Stimulated activated CD8-positive, alpha-beta memory T cell treated with anti-CD3 and anti-CD28 coated beads, Interleukin-7, amount 100 ng/mL, for 48 hours (primary cell): ENCODE results near the gene PARP3.

ENCODE experiments used
- DNase-seq, 2 donors: peaks; one replicate each; pipeline ENCODE4 v3.0.0-alpha.2; 2020; ENCODE audit warnings: low read depth in 1 of 2; ENCODE audit errors: extremely low read depth in 1 of 2

Gene PARP3

GRCh38 chr3:51966016-51966415, 23.9 kb downstream of the PARP3 start:
- DNase-seq: no peak

- no peak for DNase-seq
Measured at GRCh38 chr3:51966486-51966885, 24.3 kb downstream of the PARP3 start.

- DNase-seq: no peak
Measured at GRCh38 chr3:51966922-51967383, 24.8 kb downstream of the PARP3 start.

- no peak for DNase-seq
Measured at GRCh38 chr3:51967384-51968169, 25.4 kb downstream of the PARP3 start, which contains the start of gene PCBP4. TSS of gene PCBP4 (minus strand) at chr3:51967454. CDS start at chr3:51961240, 6,214 bp downstream.

- no peak for DNase-seq
Measured at GRCh38 chr3:51968170-51968775, 26.1 kb downstream of the PARP3 start.

- DNase-seq: no peak
Measured at GRCh38 chr3:51968883-51969678, 26.9 kb downstream of the PARP3 start.

- DNase-seq: no peak
Measured at GRCh38 chr3:51969841-51970240, 27.7 kb downstream of the PARP3 start.

GRCh38 chr3:51970606-51971300, 28.6 kb downstream of the PARP3 start:
- no peak for DNase-seq

- DNase-seq: no peak
Measured at GRCh38 chr3:51971350-51971749, 29.2 kb downstream of the PARP3 start.

GRCh38 chr3:51974277-51974962, 32.3 kb downstream of the PARP3 start:
- DNase-seq: no peak

- peak in 1 of 2 donors; percentile 40 for DNase-seq
Measured at GRCh38 chr3:51974963-51975851, 33.0 kb downstream of the PARP3 start, which contains the start of gene ABHD14A. TSS of gene ABHD14A (plus strand) at chr3:51975064. CDS start at chr3:51975136, 72 bp downstream.

GRCh38 chr3:51975852-51976549, 33.8 kb downstream of the PARP3 start:
- DNase-seq: peak in 1 of 2 donors; percentile 24

- no peak for DNase-seq
Measured at GRCh38 chr3:51977446-51978142, 35.4 kb downstream of the PARP3 start.

GRCh38 chr3:51978143-51978502, 36.0 kb downstream of the PARP3 start:
- no peak for DNase-seq

- no peak for DNase-seq
Measured at GRCh38 chr3:51980253-51980652, 38.1 kb downstream of the PARP3 start.

- DNase-seq: peak in 1 of 2 donors; percentile 22
Measured at GRCh38 chr3:51982352-51982837, 40.2 kb downstream of the PARP3 start.

- peak; percentile 69 to 82 for DNase-seq
Measured at GRCh38 chr3:51982838-51983577, 40.8 kb downstream of the PARP3 start, which contains the start of gene ACY1. TSS of gene ACY1 (plus strand) at chr3:51983535. CDS start at chr3:51984065, 530 bp downstream.
